Hematopoietic multipotent progenitor cell treated with erythropoietin and hydrocortisone succinate and interleukin-3 and kit ligand, for 17 days (in vitro differentiated cells): ENCODE measurements around the gene FAM228B.

Source experiments
- DNase-seq: peaks from one replicate; pipeline ENCODE4 v3.0.0-alpha.2; 2015; ENCODE audit warnings: low spot score

The FAM228B gene

DNA sequence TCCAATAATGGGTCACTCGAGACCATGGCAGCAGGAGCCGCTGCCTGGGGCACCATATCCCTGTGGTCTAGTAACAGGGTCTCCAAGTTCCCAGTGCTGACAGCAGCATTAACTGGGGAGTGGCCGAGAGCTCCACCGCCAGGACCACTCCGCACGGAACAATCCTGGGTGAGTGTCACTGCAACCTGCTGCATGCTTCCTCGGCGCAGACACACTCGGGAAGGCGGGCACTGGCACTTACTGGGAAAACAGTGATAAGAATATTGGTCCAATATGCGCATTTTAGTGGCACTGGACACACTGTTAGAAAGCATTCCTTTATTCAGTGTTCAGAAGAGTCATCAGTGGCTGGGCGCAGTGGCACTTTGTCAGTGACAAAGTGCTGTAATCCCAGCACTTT, 81.2 kb downstream of the FAM228B start:
- no peak for DNase-seq

DNA sequence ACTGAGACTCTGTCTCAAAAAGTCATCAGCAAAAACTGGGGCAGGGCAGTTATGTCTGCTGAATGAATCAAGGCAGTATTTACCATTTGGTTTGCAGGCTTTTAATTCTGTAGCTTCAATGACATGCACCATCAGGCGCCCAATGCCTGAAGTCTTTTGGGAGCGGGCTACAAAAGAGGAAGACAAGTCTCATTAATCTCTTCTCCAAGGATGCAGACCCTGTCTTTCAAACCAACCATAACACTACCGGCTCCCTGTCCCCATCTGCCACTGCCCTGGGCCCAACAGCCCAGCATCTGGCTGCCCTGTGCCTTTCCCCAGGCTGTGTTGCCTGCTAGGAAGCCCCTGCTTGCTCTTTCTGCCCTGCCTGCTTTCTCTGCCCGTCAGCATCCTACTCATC, 81.9 kb downstream of the FAM228B start:
- no peak for DNase-seq

DNA sequence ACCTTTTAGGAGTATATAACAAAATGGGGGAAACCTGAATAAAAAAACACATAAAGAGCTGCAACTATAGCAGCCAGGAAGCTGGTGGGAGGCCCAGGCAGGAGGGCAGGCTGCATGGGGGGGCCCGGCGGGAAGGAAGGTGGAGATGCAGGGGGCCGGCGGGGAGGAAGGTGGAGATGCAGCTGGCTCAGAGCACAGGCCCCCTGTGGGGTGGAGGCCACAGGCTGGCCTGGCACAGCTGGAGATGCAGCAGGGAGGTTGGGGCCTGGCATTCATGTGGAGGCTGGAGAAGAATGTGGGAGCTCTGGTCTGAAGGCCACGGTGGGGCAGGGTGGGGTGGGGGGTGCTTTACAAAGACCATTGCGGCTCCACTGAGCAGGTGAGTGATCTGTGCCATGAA, 83.0 kb downstream of the FAM228B start:
- no peak for DNase-seq

DNA sequence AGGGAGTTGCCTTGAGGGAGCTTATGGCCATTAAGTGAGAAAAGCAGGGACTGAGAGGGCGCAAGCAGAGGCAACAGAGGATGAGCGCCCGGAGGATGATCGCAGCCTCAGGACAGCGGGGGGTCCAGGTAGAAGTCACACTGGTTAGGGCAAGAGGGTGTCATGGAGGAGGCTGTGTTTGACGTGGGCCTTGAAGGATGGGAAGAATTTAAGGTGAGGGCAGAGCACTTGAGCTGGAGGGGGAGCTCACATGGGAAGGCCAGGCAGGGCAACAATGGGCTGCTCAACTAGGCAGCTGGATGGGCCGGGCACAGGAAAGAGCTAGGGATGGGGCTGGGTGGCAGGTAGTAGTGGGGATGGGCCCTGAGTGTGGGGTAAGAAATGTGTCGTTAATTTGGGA, 83.4 kb downstream of the FAM228B start:
- DNase-seq = no peak

- DNase-seq = no peak
Observed at GRCh38 chr2:24207359-24207758, 84.1 kb downstream of the FAM228B start.

- DNase-seq = no peak
Observed at GRCh38 chr2:24208490-24208889, 85.2 kb downstream of the FAM228B start.

- DNase-seq = no peak
Observed at GRCh38 chr2:24209389-24210105, 86.3 kb downstream of the FAM228B start.

GRCh38 chr2:24210106-24210455, 86.8 kb downstream of the FAM228B start:
- no peak for DNase-seq

- DNase-seq = no peak
Observed at GRCh38 chr2:24210723-24211122, 87.5 kb downstream of the FAM228B start.

DNA sequence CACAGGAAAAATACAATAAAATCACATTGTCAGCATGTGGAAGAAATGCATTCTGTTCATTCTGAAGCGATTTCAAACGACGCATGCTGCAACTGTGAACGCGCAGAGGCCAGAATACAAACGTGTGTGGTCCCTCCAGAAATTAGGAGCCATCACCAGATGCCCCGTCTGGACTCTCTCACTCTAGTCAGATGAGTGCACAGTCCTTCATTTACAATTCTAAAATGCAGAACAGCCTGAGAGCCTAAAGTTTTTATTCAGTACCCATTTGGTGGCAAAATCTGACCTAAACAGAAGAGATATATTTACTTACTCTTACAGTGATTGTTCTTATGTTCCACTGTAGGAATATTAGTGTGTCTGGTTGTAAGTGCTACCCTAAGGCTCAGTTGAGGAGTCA, 88.1 kb downstream of the FAM228B start:
- DNase-seq = no peak

DNA sequence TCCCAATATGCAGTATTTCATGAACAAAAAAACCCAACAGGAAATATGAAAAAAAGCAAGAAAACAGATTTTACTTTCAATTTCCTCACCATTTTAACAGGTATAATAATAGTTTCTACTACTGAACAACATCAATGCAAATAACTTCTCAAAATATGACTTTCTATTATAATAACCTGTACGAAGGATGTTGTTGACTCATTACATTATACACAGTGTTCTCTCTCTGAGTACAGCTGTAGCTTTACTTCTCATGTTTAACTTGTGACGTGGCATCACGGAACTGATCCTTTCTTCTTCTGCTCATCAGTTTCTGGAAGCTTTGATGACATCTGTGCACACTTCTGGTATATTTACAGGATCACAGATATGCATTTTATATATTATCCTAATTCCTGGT, 91.6 kb downstream of the FAM228B start:
- DNase-seq = no peak
